BE2C (cell line): ENCODE data around the gene CD52.

Experiments used
- DNase-seq: peaks from one replicate; pipeline ENCODE4 v3.0.0-alpha.2; 2020
- H3K27me3 ChIP-seq: fragments of 250-450 bp; sonication (Bioruptor Pico); 2 replicates; pipeline ENCODE4 v1.5.1; 2020; ENCODE audit warnings: mild to moderate bottlenecking
- H3K36me3 ChIP-seq: fragments of 250-450 bp; sonication (Bioruptor Pico); 2 replicates; pipeline ENCODE4 v1.5.1; 2020; ENCODE audit warnings: mild to moderate bottlenecking
- H3K4me1 ChIP-seq: fragments of 250-450 bp; sonication (Bioruptor Pico); 2 replicates; pipeline ENCODE4 v1.5.1; 2020
- H3K4me3 ChIP-seq: 2 replicates; pipeline ENCODE4 v1.5.1; 2011; ENCODE audit warnings: low read depth, low read length
- H3K9me3 ChIP-seq: fragments of 250-450 bp; sonication (Bioruptor Pico); 2 replicates; pipeline ENCODE4 v1.5.1; 2020
- CTCF ChIP-seq: IDR thresholded peaks from 2 replicates; pipeline ENCODE4 v1.5.1; 2012; ENCODE audit warnings: mild to moderate bottlenecking, low read depth, low read length

CD52 gene

DNA sequence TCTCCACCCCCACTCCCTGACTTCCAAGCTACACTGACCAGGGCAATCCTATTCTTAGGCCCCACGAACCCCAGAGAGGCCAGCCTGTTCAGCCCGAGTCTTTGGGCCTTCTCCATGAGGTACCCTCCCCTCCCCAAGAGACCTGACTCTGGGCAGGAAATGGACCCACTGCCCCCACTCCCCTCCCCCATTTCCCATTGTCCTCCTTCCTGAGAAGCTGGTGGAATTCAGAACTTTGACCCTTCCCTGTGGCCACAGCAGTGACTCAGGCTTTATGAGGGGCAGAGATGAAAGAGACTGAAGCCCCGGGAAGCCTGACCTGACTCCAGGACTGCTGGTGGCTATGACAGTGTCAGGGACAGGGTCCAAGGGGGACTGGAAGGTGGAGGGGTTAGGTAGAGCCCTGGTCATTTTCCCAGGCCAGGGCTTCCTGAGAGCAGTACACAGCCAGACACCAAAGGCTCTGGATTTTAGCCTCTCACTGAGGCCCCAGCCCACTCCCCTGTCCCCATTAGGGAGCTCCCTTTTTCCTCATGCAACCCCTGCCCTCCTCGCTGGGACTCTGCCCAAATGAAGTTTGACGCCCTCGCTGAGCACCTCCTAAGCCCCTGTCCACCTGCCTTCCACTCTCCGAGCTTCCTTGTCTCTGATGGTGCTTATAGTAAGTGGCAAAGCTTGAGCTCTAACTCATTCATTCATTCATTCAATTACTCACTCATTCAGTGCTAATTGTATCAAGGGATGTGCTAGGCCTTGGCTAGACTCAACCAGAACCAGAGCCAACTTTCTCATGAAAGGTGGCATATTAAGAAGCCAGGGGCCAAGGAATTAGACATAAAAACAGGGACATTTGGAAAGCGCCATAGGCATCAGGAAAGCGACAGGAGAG, 33.2 kb downstream of the CD52 start:
- no peaks in the 10 kb centered on the region for H3K36me3 ChIP-seq
- no peak for TF ChIP-seq CTCF
- H3K4me3 ChIP-seq: no peak overlapping the region
- no peaks in the 10 kb centered on the region for H3K4me1 ChIP-seq
- H3K9me3 ChIP-seq: no peaks in the 10 kb centered on the region
- H3K27me3 ChIP-seq: no peaks in the 10 kb centered on the region
- DNase-seq: no peak

DNA sequence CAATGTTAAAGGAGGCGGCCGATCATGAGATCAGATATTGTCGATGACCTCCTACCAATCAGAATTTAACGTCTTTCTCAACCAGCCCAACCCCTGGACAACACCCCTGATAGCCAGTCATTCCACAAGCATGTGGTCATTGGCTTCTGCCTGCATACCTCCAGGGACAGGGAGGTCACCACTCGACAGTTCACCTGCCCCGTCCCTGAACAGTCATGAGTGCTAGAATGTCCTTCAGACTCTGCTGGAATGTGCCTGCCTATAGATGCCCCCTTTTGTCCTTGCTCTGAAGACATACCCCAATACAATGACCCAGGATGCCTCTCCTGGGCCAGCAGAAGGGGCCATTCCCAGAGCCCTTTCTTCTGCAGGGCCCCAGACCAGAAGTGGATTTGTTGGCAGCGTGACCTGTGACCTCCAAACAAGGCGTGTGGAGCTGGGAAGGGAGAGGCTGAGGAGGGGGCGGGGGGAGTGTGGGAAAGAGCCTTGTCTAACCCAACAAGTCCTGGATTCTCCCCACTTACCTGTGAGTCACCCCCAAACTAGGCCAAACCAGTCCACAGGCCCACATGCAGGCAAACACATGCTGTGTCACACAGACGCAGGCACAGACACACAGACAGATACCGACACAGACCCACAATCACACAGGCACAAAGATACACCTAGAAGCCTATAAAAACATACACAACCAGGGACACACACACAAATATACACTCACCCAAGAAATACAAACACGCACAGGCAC, 34.0 kb downstream of the CD52 start:
- no peak for TF ChIP-seq CTCF
- no peak for DNase-seq
- H3K4me3 ChIP-seq: no peak overlapping the region
- H3K36me3 ChIP-seq: no peaks in the 10 kb centered on the region
- H3K4me1 ChIP-seq: no peaks in the 10 kb centered on the region
- no peaks in the 10 kb centered on the region for H3K9me3 ChIP-seq
- H3K27me3 ChIP-seq: no peaks in the 10 kb centered on the region

DNA sequence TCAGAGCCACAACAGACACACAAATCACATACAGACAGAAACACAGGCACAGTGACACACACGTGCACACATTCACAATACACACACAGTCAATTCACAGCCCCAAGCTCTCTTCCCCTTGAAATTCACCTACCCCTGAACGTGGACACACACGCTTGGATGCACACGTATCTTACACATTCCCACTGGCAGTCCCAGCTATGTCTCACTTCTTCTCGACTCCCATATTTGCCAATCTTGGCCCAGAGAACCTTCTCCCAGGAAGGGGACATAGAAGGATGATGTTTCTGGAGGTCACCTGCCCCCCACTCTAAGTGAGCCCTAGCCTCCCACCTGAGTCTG, 34.6 kb downstream of the CD52 start:
- TF ChIP-seq CTCF: no peak
- no peaks in the 10 kb centered on the region for H3K27me3 ChIP-seq
- no peaks in the 10 kb centered on the region for H3K9me3 ChIP-seq
- no peaks in the 10 kb centered on the region for H3K36me3 ChIP-seq
- no peak overlapping the region for H3K4me3 ChIP-seq
- H3K4me1 ChIP-seq: no peaks in the 10 kb centered on the region
- DNase-seq: no peak

- no peak for TF ChIP-seq CTCF
- DNase-seq: no peak
- H3K9me3 ChIP-seq: no peaks in the 10 kb centered on the region
- H3K27me3 ChIP-seq: no peaks in the 10 kb centered on the region
- H3K4me1 ChIP-seq: no peaks in the 10 kb centered on the region
- no peak overlapping the region for H3K4me3 ChIP-seq
- H3K36me3 ChIP-seq: no peaks in the 10 kb centered on the region
Measured at GRCh38 chr1:26353210-26353859, 35.6 kb downstream of the CD52 start.

DNA sequence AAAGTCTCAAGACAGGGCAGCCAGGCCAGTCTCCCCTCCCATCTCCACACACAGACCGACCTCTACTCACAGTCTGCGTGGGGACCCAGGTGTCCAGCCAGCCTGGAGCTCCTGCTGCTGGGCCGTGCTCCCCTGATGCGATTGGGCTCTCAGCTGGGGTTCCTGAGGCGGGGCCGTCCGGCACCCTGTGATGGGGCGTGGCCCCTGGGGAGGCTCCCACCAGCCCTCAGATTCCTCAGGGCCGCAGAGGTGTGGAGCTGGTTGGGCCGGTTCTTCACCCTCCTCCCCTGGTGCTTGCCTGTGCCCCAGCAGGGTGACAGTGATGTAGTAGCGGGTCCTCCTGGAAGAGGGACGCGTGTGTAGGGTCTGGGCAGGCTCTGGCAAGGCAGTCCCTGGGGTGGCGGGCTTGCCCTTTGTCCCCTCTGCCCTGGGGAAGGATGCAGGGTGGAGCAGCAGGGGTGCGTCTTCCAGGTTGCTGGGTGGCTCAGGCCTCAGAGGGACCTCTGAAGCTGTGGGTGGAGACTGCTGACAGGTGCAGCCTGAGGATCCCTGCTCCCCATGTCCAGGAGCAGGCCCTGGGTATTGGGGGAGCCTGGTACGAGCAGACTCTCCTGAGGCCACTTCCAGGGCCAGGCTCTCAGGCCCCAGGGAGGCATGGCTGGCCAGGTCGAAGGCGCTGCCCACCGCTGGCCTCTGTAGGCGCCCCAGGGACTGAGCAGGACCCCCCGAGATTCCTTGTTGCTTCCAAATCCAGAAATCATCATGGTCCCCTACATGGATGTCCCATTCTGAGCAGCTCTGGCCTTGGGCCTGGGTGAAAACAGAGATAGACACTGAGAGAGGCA, 36.4 kb downstream of the CD52 start, which contains the start of gene CRYBG2:
Gene CRYBG2 (minus strand): TSS at position 155 of the 845 bp plus-strand sequence. CDS start 7,473 bp downstream, outside the sequence.
- Histone ChIP-seq H3K4me3 (no peak within 1 kb of the TSS), H3K9me3 (no peaks in the 10 kb centered on the region), H3K27me3 (0 out of 2 replicates have a peak, but pooled peaks cover 6% of the 10 kb centered on the region), H3K4me1 (no peaks in the 10 kb centered on the region), H3K36me3 (no peaks in the 10 kb centered on the region)
- DNase-seq: no peak
- no peak for TF ChIP-seq CTCF
